Effector memory CD8-positive, alpha-beta T cell (primary cell): ENCODE data around the gene OXLD1.
A peak's percentile ranks its signal among the peaks of the same experiment; 100 is the strongest.

Experiments
- ATAC-seq: fragments of 150-1000 bp; cut with Tn5 transposase; replicated peaks from 2 replicates; pipeline ENCODE4 v1.10.0; 2021; ENCODE audit warnings: mild to moderate bottlenecking, moderate library complexity
- DNase-seq, 3 experiments: peaks; one replicate each; pipeline ENCODE4 v3.0.0; 2021
- H3K27ac Mint-ChIP-seq, 2 donors: one replicate each; pipeline ENCODE4 v1.8.0; 2022; ENCODE audit warnings: mild to moderate bottlenecking in 2 of 2, mixed read lengths in 2 of 2, moderate library complexity in 2 of 2
- H3K27me3 Mint-ChIP-seq, 2 donors: one replicate each; pipeline ENCODE4 v1.8.0; 2022; ENCODE audit warnings: mixed read lengths in 2 of 2
- H3K36me3 Mint-ChIP-seq: one replicate; pipeline ENCODE4 v1.8.0; 2022; ENCODE audit warnings: mild to moderate bottlenecking, moderate library complexity, mixed read lengths; ENCODE audit not compliant: insufficient read depth
- H3K4me1 Mint-ChIP-seq, 2 donors: one replicate each; pipeline ENCODE4 v1.8.0; 2022; ENCODE audit warnings: low read depth in 2 of 2, mixed read lengths in 2 of 2
- H3K4me3 Mint-ChIP-seq, 2 donors: one replicate each; pipeline ENCODE4 v1.8.0; 2022; ENCODE audit warnings: mild to moderate bottlenecking in 2 of 2, mixed read lengths in 2 of 2, moderate library complexity in 2 of 2
- H3K9me3 Mint-ChIP-seq, 2 donors: one replicate each; pipeline ENCODE4 v1.8.0; 2022; ENCODE audit warnings: mixed read lengths in 2 of 2
- total RNA-seq, 9 experiments: gene quantifications; one replicate each; lab custom pipeline; 2026; lab: John Stamatoyannopoulos, UW

OXLD1 gene
- total RNA-seq, result 14.1 to 36.1 (median 18.2) reads per million in 9 experiments

DNA sequence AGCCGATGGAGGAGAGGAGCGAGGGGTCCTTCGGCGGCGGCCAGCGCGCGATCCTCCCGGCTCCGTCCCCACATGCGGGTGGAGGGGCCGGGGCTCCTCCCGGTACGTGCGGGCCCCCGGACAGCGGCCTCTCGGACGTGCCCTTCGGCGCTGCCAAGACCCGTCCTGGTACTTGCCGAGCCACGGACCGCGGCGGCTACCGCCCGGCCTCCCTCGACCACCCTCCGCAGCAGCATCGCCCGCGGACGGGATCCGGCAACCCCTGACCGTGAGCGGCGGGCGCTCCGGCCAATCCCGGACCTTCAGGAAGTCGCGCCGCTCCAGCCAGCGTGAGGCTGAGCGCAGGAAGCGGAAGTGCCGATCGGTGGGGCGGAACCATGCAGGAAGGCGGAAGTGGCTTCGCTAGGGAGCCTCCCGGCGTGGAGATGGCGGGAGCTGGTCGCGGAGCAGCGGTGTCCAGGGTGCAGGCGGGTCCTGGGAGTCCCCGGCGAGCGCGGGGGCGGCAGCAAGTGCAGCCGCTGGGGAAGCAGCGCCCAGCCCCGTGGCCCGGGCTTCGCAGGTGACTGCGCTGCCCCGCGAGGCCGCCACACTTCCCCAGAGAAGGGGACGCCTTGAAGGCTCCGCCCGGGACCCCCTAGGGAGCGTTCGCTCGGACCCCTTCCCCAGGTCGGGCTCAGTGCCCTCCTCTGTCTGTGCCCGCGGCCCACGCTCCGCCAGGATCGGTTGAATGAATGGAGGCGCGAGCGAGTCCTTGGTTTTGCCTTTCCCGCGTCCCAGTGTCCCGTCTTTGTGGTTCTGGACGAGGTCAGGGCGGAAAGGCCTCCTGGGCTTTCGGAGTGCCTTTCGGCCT lies at the start of gene OXLD1, which contains the start of gene CCDC137:
Gene OXLD1, minus strand, starts transcription at position 264 of the 850 bp plus-strand sequence. Its CDS starts 28 bp downstream, at position 236.
Gene CCDC137, plus strand, starts transcription at position 396 of the 850 bp plus-strand sequence. Its CDS starts 30 bp downstream, at position 426.
- Mint-ChIP-seq H3K27me3 (no peaks in the 10 kb centered on the region), H3K4me3 (peak within 1 kb of the TSS; percentile 92 to 94), H3K9me3 (no peaks in the 10 kb centered on the region), H3K4me1 (peaks cover 18 to 21% of the 10 kb centered on the region in 2 donors), H3K27ac (peak within 1 kb of the TSS; percentile 86 to 91), H3K36me3 (peaks cover 44% of the 10 kb centered on the region)
- ATAC-seq, result peak; percentile 94
- peak; percentile 88 to 89 (median 88) for DNase-seq

DNA sequence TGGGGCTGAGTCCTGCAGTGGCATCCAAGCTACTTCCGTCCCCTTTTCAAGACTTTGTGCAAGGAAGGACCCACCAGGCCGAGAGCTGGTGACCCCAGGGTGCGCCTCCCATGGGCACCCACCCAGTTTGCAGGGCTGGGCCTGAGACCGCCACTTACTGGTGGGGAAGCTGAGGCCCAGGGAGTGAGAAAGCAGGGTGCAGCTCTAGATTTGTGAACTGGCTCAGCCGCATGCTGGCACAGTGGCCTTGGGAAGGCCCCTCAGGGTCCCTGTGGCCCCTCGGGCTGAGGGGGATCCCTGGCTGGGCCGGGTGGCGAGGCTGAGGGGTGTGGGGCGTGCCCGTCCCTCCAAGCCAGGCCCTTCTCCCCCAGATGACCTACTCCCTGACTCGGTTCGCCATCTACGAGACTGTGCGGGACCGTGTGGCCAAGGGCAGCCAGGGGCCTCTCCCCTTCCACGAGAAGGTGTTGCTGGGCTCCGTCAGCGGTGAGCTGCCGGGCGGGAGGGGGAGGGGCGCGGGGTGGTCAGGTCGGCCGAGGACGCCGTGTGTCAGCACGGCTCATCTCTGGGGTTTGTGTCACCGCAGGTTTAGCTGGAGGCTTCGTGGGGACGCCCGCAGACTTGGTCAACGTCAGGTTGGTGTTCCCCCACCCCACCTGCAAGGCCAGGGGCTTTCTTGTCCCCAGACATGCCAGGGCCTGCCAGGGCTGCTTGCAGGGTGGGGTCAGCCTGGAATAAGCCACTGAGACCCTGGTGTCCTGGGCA lies 48.9 kb upstream of the OXLD1 start:
- H3K4me3 Mint-ChIP-seq, result no peak overlapping the region
- peaks cover 4 to 10% of the 10 kb centered on the region in 2 donors for H3K4me1 Mint-ChIP-seq
- H3K9me3 Mint-ChIP-seq, result no peaks in the 10 kb centered on the region
- ATAC-seq (no peak), DNase-seq (no peak)
- no peaks in the 10 kb centered on the region for H3K27me3 Mint-ChIP-seq
- peaks cover 10% of the 10 kb centered on the region for H3K36me3 Mint-ChIP-seq
- H3K27ac Mint-ChIP-seq, result no peak overlapping the region

DNA sequence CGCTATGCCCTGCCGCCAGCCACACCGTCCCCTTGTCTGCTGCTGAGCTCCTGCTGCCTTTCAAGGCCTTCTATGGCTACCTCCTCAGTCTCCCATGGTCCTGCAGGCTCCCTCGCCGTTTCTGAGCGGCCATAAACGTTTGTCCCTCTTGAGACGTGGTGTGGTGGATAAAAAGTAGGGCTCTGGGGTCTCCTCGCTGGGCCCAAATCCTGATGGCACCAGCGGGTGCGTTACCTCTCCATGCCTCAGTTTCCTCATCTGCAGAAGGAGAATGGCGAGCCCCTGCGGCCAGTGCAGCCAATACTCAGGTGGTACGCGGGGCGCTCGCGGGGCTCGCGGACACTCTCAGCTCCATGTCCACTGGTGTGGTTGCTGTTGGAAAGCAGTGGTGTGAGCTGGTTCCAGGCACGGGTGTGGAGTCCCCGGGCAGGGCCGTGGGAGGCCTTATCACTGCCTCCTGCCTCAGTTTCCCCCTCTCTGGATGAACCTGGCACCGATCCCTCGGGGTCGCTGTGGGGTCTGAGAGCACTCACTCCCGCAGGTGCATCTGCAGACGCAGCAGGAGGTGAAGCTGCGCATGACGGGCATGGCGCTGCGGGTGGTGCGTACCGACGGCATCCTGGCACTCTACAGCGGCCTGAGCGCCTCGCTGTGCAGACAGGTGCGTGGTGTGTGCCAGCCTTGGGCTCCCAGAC lies 48.2 kb upstream of the OXLD1 start:
- Mint-ChIP-seq H3K4me3 (no peak overlapping the region), H3K9me3 (no peaks in the 10 kb centered on the region), H3K27ac (no peak overlapping the region), H3K4me1 (peaks cover 4 to 10% of the 10 kb centered on the region in 2 donors), H3K36me3 (peaks cover 8% of the 10 kb centered on the region), H3K27me3 (no peaks in the 10 kb centered on the region)
- DNase-seq (no peak), ATAC-seq (no peak)

DNA sequence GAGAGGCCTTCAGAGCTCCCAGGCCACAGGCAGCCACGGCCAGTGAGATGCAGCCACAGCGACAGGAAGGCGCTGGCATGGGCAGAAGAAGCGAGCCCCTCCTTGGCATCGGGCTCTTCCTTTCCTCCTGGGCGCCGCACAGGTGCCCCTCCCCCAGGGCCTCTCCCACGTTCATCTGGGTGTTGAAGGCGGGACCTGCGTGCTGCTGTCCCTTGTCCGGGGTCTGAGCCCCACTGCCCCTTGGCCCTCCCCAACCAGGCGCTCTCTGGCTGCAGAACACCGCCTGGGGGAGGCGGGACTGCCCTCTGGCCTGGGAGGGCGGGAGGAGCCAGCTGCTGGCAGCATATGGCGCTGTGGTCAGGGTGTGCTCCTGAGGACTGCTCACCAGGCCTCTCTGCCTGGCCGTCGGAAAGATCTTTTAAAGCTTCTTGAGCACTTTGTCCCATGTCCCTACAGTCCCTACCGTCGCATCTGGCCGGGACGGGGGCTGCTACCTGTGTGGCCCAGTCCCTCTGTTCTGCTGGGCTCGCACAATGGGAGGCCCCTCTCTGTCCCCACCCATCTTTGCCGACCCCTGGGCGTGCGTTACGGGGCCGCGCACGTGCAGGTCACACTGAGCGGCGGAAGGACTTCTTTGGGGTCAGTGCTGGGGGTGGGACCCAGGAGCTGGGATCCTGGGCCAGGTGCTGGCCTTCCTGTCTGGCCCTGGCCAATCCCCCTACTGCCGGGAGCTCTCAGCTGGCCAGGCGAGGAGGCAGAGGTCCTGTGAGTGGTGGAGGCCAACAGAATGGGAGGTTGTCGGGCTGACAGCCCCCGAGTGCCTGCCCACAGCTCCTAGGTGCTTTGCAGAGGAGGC lies 47.4 kb upstream of the OXLD1 start:
- Mint-ChIP-seq H3K4me3 (peak overlapping the region in 1 of 2 donors; percentile 83), H3K27ac (no peak overlapping the region), H3K27me3 (no peaks in the 10 kb centered on the region), H3K36me3 (peaks cover 11% of the 10 kb centered on the region), H3K9me3 (no peaks in the 10 kb centered on the region), H3K4me1 (peaks cover 4 to 10% of the 10 kb centered on the region in 2 donors)
- ATAC-seq (no peak), DNase-seq (no peak)

DNA sequence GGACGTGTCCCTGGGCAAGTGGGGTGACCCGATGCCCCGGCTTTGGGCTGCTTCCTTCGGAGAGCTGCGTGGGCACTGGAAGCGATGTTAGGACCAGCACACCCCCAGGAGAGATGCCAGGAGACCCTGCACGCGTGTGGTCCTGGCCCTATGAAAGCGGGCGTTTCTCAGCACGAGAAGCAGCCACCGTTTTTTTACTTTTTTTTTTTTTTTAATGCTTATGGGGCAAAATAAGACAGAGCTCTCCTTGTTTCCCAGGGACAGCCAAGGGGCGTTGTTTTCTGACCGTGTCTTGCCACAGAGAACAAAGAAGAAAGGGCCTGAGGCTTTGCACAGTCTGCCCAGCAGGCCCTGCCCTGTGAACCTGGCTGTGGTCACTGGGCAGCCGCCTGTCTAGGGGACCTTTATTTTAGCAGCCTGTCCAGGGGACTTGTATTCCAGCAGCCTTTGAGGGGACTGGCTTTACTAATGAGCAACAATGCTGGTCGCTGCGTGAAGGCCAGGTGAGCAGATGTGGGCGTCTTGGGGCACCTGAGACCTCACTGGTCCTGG lies 46.7 kb upstream of the OXLD1 start:
- peaks cover 13% of the 10 kb centered on the region for H3K36me3 Mint-ChIP-seq
- H3K27me3 Mint-ChIP-seq, result no peaks in the 10 kb centered on the region
- no peak overlapping the region for H3K27ac Mint-ChIP-seq
- H3K4me1 Mint-ChIP-seq, result peaks cover 4 to 10% of the 10 kb centered on the region in 2 donors
- DNase-seq (no peak), ATAC-seq (no peak)
- H3K4me3 Mint-ChIP-seq, result peak overlapping the region; percentile 82 to 83
- no peaks in the 10 kb centered on the region for H3K9me3 Mint-ChIP-seq

DNA sequence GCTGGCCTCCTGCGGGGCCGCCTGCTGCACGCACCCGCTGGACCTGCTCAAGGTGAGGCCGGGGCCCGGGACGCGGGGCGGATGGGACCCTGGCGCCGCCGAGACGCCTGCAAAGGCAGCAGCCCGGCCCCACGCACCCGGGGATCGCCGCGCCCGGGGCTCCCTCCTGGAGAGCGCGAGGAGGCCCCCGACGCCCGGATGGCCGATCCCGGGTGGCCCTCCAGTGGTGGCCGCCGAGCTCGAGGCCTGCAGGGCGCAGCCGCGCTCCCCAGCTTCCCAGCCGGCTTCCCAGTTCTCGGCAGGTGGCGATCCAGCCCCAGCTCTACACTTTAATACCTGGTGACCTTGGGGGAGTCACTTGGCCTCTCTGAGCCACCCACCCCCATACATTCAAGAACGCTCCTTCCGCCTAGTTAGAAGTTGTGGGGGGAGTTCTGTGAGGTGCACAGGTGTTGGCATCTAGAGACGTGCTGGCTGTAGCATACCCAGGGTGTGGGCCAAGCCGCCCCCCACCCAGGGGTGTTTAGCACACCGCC lies 46.1 kb upstream of the OXLD1 start:
- Mint-ChIP-seq H3K4me1 (peaks cover 4 to 10% of the 10 kb centered on the region in 2 donors), H3K27ac (no peak overlapping the region), H3K27me3 (no peaks in the 10 kb centered on the region), H3K36me3 (peaks cover 13% of the 10 kb centered on the region), H3K4me3 (peak overlapping the region; percentile 82 to 83), H3K9me3 (no peaks in the 10 kb centered on the region)
- no peak for DNase-seq
- ATAC-seq, result peak; percentile 18

DNA sequence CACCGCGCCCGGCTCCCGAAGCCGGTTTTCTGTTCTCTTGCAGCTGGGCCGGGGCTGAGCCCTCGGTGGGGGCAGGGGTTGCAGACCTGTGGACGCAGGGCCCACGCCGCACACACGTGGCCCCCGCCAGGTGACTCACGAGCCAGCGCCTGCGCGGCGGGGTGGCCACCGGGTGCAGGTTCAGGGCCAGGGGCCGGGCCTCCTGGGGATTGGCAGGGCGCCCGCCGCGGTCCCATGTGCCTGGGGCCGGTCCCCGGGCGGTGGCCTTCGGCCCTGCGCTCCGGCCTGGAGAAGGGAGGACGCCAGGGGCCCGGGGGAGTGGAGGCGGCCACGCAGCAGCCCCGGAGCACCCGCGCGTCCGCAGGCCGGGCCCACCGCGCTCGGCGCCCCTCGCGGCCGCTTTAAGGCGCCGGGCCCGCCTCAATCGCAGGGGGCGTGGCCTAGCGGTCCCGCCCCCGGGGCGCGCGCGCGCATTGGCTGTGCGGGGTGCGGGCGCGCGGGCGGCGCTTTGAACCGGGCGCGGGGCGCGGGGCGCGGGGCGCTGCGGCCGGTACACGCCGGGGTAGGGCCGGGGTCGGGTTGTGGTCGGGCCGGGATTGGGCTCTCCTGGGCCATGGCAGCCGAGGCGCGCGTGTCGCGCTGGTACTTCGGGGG lies 45.5 kb upstream of the OXLD1 start, which contains the start of gene SLC25A10:
Gene SLC25A10, plus strand, starts transcription at position 471 of the 654 bp plus-strand sequence. Its CDS starts 143 bp downstream, at position 614.
- Mint-ChIP-seq H3K4me3 (peak within 1 kb of the TSS; percentile 82 to 83), H3K27ac (peak within 1 kb of the TSS in 1 of 2 donors; percentile 74), H3K4me1 (peaks cover 4 to 10% of the 10 kb centered on the region in 2 donors), H3K36me3 (peaks cover 14% of the 10 kb centered on the region), H3K27me3 (no peaks in the 10 kb centered on the region), H3K9me3 (no peaks in the 10 kb centered on the region)
- DNase-seq, result peak; percentile 58 to 67 (median 64)
- peak; percentile 84 for ATAC-seq

DNA sequence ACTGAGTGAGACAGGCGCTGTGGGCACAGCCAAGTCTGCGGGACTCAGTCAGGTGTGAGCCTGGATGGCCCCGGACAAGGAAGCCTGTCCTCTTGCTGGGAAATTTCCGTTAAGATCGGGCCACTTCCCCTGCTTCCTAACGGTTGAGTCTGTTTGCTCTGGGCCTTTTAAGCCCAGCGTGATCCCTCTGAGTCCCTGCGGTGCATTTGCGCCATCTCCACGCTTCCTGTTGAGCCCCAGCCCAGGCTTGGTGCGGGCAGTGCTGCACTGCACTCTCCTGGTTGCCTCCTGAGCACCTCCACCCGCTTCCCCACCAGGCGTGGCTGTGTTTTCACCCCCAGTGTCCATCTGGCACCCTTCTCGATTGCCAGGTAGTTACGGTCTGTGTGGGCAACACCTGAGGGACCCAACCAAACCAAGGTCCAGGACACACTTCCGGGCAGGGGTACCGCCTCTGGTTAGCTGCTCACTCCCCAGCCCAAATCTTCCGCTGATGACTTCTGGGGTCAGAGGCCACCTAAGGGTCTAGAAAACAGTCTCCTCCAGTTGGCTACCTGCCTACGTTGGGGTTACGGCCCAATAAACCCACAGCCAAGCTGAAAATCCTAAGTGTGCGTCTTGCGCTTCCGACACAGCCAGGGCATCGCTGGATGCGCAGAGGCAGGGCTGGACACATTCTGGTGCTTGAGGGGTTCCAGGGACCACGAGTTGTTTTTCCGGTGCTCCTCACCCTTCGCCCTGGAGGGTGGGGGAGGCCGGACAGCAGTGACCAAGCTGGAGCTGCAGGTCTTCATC lies 44.3 kb upstream of the OXLD1 start:
- Mint-ChIP-seq H3K27me3 (no peaks in the 10 kb centered on the region), H3K27ac (peak overlapping the region in 1 of 2 donors; percentile 74)

DNA sequence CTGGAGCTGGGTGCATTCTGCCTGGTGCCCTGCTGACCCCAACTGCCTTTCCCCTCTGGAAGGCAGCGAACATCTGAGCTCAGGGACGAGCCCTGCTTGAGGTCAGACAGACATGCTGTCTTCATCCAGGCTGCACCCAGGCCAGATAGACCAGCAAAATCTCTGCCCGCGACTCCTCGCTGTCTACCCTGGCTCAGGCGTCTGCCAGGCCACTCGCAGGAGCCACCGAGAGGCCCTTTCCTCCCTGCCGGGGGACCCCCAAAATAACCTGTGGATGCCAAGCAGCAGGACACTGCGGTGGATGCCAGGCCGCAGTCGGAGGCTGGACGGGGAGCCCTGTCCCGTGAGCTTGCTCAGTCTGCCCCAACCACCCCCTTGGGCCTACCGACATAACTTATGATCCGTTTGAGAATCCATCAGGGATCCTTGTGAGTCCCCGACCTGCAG lies 42.4 kb upstream of the OXLD1 start:
- no peak for ATAC-seq
- Mint-ChIP-seq H3K9me3 (no peaks in the 10 kb centered on the region), H3K4me3 (no peak overlapping the region), H3K36me3 (peaks cover 28% of the 10 kb centered on the region), H3K27me3 (no peaks in the 10 kb centered on the region), H3K27ac (no peak overlapping the region), H3K4me1 (peaks cover 10 to 12% of the 10 kb centered on the region in 2 donors)
- no peak for DNase-seq

More for the DNA sequence above, 44.3 kb upstream of the OXLD1 start:
- no peak for DNase-seq
- H3K9me3 Mint-ChIP-seq, result no peaks in the 10 kb centered on the region
- H3K4me3 Mint-ChIP-seq, result peak overlapping the region; percentile 67 to 81
- peaks cover 4 to 10% of the 10 kb centered on the region in 2 donors for H3K4me1 Mint-ChIP-seq
- H3K36me3 Mint-ChIP-seq, result peaks cover 16% of the 10 kb centered on the region
- ATAC-seq, result no peak

DNA sequence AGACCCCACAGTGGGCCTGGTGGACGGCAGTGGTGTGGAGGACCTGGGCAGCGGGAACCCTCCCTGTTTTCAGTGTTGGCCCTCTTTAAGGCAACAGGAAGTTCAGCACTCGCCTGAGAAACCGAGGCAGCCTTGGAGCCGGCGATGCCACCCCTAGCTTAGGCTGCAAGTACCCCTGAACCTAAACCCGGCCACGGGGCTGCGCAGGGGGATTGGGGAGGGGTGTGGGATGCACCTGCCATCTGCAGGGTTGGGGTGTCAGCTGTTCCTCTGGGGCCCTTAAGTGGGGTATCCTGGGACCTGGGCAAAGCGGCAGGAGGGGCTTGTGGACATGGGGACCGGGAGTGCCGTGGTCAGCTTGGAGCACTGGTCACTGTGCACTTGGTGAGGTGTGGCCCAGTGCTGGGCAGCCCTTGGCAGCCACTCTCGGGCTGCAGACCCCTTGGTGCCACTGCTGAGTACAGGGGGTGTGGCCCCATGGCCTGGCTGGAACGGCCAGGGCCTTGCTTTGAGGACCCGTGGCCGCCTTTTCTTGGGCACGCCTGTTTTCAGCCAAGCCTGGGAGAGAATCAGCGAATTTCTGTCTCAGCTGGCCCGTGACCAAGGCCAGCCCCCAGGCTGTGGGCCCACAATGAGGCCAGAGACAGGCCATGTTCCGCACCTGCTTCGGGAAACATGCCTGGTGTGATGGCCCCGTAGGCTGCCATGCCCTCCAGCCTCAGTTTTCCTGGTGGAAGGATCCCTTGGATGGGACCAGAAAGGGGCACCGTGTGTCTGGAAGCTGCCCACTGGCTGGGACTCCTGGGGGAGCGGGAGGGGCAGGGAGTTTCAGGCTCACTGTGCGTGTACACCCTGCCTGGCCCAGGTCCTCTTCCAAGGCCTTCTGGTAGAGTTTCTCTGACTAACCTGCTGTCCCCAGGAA lies 41.6 kb upstream of the OXLD1 start:
- DNase-seq (no peak), ATAC-seq (no peak)
- Mint-ChIP-seq H3K36me3 (peaks cover 33% of the 10 kb centered on the region), H3K27ac (peak overlapping the region in 1 of 2 donors; percentile 26), H3K4me1 (peaks cover 10 to 12% of the 10 kb centered on the region in 2 donors), H3K27me3 (no peaks in the 10 kb centered on the region), H3K9me3 (no peaks in the 10 kb centered on the region), H3K4me3 (no peak overlapping the region)
